AG04450 (cell line): ENCODE results near the gene MUC13. TPM values are rescaled to one million over a fixed set of nuclear protein-coding genes. Genes with fewer than 3 reads are reported as not detected.
"Not testable (repeated sequence)": the region's sequence is repeated elsewhere in the genome, so short reads cannot be mapped to it uniquely, and the experiment has no call there.

Experiments
- CTCF ChIA-PET: fragments of 300-600, 350-600 bp; formaldehyde crosslinking; extraction: SDS; loops from one replicate; lab custom pipeline; 2022; ENCODE audit warnings: antibody characterized with exemption, inconsistent platforms; lab: Charles Lee
- POLR2A ChIA-PET: fragments of 350-600 bp; formaldehyde crosslinking; extraction: SDS; loops from one replicate; lab custom pipeline; 2021; ENCODE audit warnings: antibody characterized with exemption, inconsistent platforms; lab: Yijun Ruan, JAX
- DNase-seq: peaks from one replicate; pipeline ENCODE4 v3.0.0-alpha.2; 2011; ENCODE audit warnings: low read depth, low spot score
- H3K27ac ChIP-seq: one replicate; pipeline ENCODE4 v1.5.1; 2012; ENCODE audit warnings: low read depth, low read length, control low read depth
- H3K27me3 ChIP-seq: one replicate; pipeline ENCODE4 v1.6.0; 2012; ENCODE audit warnings: low read length; ENCODE audit not compliant: control insufficient read depth, insufficient read depth
- H3K4me3 ChIP-seq: 2 replicates; pipeline ENCODE4 v1.5.1; 2011; ENCODE audit warnings: mild to moderate bottlenecking, low read depth, low read length, control low read depth
- H3K9me3 ChIP-seq: 2 replicates; pipeline ENCODE4 v1.5.1; 2012; ENCODE audit warnings: low read length; ENCODE audit not compliant: control insufficient read depth, insufficient read depth
- polyA plus RNA-seq: library from polyadenylated mRNA; depleted of rRNA; stranded (reverse); fragments of >200 nt; gene quantifications from 2 replicates; pipeline ENCODE4 v1.2.3, GENCODE V29; 2011
- TF ChIP-seq, protein P1 (sequence below): IDR thresholded peaks from 2 replicates; pipeline ENCODE4 v1.5.1; 2011; ENCODE audit warnings: low read depth, low read length, control low read depth, inconsistent platforms

MUC13 gene
- polyA plus RNA-seq, 1 experiment, result not detected

DNA sequence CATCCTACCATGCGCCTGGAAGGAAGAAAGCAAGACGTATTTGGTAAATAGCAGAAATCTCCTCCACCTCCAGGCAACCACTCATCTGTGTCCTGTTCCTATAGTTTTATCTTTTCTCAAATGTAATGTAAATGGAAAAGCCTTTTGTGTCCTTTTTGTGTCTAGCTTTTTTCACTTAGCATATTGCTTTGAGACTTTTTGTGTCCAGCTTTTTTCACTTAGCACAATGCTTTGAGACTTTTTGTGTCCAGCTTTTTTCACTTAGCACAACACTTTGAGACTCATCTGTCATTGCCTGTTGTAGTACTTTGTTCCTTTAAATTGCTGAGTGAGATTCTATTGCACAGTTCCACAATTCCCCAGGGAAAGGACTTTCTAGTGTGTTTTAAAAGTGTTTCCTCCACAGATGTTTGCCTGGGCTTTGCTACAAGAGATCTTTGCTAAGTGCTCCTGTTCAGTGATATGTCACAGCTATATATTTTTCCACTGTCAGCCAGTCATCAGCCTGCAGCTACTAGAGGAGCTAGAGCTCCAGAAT, 27.9 kb upstream of the MUC13 start:
- H3K9me3 ChIP-seq, result no peaks in the 10 kb centered on the region
- H3K27ac ChIP-seq, result no peak overlapping the region
- DNase-seq, result no peak
- TF ChIP-seq, protein P1, sequence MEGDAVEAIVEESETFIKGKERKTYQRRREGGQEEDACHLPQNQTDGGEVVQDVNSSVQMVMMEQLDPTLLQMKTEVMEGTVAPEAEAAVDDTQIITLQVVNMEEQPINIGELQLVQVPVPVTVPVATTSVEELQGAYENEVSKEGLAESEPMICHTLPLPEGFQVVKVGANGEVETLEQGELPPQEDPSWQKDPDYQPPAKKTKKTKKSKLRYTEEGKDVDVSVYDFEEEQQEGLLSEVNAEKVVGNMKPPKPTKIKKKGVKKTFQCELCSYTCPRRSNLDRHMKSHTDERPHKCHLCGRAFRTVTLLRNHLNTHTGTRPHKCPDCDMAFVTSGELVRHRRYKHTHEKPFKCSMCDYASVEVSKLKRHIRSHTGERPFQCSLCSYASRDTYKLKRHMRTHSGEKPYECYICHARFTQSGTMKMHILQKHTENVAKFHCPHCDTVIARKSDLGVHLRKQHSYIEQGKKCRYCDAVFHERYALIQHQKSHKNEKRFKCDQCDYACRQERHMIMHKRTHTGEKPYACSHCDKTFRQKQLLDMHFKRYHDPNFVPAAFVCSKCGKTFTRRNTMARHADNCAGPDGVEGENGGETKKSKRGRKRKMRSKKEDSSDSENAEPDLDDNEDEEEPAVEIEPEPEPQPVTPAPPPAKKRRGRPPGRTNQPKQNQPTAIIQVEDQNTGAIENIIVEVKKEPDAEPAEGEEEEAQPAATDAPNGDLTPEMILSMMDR, result no peak
- ChIA-PET POLR2A (interaction anchor here (0.5 to 0.6 kb wide), 2 partner anchors 137 to 252 kb away, joined by 3 to 4 read pairs; no protein-coding TSS in a partner anchor), CTCF (no interaction called here)
- H3K4me3 ChIP-seq, result no peak overlapping the region
- H3K27me3 ChIP-seq, result no peaks in the 10 kb centered on the region

- no peak overlapping the region for H3K27ac ChIP-seq
Measured at GRCh38 chr3:124960698-124961097, 26.1 kb upstream of the MUC13 start.

GRCh38 chr3:124960105-124960504, 25.6 kb upstream of the MUC13 start:
- Histone ChIP-seq H3K4me3 (no peak overlapping the region), H3K27ac (no peak overlapping the region), H3K27me3 (no peaks in the 10 kb centered on the region), H3K9me3 (no peaks in the 10 kb centered on the region)
- no peak for DNase-seq
- ChIA-PET CTCF (interaction anchor here (1.5 kb wide), 1 partner anchor 9 kb away, joined by 3 read pairs; no protein-coding TSS in a partner anchor), POLR2A (no interaction called here)
- TF ChIP-seq, protein P1, result no peak

More at GRCh38 chr3:124960698-124961097, 26.1 kb upstream of the MUC13 start:
- ChIA-PET CTCF (no interaction called here), POLR2A (no interaction called here)
- DNase-seq, result no peak
- H3K27me3 ChIP-seq, result no peaks in the 10 kb centered on the region
- H3K4me3 ChIP-seq, result no peak overlapping the region
- no peaks in the 10 kb centered on the region for H3K9me3 ChIP-seq
- TF ChIP-seq, protein P1, result no peak

- CTCF ChIA-PET, DNase-seq, POLR2A ChIA-PET, H3K27ac ChIP-seq, H3K27me3 ChIP-seq, H3K4me3 ChIP-seq, H3K9me3 ChIP-seq: not testable (repeated sequence)
Measured at GRCh38 chr3:124957951-124958350, 23.4 kb upstream of the MUC13 start.

DNA sequence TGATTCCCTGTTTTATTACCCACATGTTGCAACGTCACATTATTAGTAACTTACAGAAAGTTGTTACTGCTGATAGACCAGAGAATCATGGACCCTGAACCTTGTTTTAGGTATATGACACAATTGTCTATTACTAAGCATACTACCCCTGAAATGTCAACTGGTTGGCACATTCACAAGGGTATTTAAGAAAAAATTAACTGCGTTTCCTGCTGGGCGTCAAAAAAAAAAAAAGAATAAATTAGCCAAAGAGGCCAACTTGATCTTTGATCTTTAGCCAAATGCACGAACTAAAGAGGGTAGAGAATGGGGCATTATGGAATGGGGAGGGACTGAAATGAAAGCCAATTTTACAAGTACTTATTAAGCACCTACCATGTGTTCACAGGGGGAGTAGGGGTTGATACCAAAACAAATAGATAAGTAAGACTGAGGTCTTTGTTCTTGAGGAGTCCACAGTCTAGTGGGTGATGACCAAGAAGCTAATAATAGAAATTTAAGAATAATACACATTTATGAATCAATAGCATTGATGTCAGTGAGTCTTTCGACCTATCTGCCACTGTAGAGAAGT, 17.8 kb upstream of the MUC13 start:
- Histone ChIP-seq H3K27ac (no peak overlapping the region), H3K27me3 (no peaks in the 10 kb centered on the region), H3K4me3 (no peak overlapping the region), H3K9me3 (no peaks in the 10 kb centered on the region)
- TF ChIP-seq, protein P1, result no peak
- ChIA-PET CTCF (interaction anchor here (1.2 to 2.1 kb wide), 2 partner anchors 23 to 191 kb away, joined by 5 to 6 read pairs; no protein-coding TSS in a partner anchor), POLR2A (no interaction called here)
- no peak for DNase-seq
